Endometrium (tissue), 2 donors: Measurements from ENCODE around the gene MAP3K3.

Experiments used
- FAIRE-seq: peaks from 2 replicates; lab custom pipeline; 2012; peaks lifted over from hg19 to GRCh38; lab: Jason Lieb, UNC
- donor health status: control.
- donor health status: control.

Gene MAP3K3

DNA sequence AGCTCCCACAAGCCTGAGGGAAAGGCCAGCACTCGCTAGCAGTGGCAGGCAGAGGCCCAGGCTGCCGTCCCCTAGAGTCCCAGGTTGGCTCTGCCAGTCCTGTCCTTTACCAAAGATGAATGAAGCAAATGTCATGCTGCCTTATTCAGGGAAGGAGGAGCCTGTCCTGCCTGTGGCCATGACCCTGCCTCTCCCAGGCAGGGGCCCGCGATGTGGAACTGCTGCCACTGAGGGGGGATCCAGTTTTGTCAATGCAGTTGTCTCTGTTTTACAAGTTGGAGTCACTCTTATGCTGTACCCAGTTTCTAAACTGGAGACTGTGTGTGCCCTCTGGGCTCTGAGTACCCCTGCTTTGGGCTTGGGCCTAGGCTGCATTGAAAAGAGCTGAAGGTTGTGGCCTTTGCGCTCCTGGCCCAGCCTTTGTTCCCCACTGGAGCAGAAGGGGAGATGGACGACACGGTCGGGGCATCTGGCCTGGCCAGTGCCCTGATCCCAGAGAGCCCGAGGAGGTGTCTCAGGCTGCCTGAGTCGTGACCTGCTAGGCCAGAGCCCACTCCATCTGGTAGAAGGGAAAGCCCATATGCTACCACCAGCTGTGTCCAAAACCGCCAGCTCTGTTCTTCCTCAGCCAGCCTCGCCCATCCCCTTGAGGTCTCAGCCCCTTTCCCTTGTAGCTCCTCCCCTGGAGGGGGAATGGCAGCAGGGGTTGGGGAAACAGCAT, 72.2 kb downstream of the MAP3K3 start:
- no peak for FAIRE-seq

DNA sequence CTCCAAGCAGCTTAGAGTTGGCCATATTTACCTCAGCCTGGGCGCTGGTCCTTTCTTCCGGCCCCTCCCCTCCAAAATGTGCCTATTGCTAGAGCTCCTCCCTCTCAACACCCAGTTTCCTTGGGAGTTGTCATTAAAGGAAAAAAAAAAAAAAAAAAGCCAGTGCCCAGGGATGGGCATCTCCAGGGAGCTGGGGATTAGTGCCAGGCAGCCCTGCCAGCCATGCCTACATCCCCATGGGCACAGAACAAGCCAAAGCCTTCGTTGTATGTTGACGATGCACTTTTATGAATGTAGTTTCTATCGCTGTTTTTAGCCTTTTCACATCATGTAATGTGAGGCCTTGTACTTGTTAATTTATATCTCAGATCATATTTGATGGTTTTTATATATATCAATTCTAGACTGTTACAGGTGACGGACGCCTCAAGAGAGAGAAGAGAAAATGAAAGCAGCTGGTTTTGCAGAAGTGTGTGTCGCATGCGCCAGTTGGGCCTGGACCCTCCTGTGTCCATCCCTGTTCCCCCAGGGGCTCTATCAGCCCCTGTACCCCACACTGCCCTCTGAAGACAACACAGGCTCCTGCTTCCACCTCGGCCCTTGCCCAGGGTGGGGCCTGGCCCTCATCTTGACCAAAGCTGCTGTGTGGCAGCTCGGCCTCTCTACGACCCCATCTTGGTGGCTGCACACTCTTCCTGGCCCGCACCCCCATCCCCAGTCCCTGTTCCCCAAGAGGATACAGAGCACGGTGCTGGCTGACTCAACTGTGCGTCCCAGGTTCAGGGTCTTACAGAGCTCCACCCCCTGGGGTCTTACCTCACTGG, 72.9 kb downstream of the MAP3K3 start:
- FAIRE-seq = no peak

DNA sequence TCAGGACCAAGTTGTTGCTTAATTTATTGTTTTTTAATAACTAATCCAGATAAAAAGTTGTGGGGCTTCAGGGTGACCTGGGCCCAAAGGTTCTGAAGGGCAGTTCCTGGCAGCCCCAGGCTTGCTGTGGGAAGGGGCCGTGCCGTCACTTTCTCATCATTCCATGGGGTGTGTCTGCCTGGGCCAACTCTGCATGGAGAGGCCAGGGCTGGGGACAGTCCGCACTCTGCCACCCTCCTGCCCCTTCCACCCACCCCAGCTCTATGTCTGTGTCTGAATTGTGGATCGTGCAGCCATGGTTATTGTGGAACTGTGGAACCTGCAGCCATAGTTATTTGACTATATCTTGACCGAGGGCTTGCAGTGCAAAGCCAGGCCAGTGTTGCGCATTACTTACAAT, 73.7 kb downstream of the MAP3K3 start:
- FAIRE-seq = no peak

DNA sequence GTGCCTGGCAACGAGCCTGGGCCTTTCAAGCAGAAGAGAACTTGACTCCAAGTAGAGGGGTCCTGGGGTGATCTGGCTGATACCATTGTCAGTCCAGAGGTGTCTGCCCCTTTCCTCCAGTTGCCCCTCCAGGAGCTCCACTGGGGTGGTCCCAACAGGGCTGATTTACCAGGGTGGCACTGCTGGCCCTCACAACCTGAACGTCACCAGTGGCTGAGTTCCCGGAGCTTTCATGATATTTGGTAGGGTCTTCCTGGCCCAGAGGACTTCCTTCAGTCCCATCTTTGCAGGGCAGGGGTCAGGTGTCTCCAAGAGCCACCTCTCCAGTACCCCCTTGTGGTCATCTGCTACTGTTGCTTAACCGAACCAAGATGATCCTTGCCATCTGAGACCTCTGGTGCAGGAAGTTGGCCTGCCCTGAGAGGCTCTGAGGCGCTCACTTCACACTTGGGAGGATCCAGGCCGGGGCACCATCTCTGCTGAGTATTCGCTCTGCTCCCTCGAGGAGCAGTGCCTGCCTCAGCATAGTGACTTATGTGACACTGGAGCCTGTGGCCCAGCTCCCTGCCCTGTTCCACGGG, 74.3 kb downstream of the MAP3K3 start:
- FAIRE-seq = no peak

DNA sequence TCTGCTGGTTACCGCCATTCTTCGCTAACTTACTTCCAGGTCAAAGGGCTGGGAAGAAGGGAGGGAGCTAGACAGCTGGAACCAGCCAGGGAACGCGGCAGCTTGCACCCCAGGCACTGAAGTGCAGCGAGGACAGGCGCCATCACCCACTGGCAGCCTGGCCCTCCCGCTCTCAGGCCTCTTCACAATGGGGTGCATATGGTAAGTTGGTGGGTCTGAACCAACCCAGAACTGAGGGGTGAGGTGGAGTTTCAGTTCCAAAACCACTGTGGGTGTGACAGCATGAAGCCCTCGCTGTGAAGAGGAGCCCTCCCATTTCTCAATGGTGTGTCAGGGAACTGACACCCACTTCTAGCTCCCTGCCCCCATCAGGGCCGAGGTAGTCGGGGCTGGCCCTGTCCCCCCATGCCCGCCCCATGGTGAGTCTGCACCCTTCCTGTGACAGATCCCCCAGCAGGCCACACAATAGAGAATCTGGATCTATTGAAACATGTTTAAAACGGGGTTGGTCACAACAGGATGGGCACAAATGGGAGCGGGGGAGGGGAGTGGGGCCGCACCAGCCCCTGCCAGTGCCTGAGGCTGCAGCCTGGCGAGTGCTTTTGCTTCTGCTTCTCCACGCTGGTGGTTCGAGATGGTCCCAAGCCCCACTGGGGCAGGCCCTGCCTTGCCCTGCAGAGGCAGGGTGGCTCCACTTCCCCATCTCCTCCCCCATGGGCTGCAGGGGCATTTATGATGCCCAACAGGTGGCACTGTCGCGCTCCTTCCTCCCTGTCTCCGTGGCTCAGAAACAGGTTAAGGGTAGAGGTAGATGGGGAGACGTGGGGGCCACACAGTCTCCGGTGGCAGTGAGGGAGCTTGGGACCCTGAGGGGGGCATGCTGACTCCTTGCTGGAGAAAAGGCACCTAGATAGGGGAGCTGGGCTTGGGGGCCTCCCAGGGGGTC, 75.4 kb downstream of the MAP3K3 start:
- FAIRE-seq = no peak

DNA sequence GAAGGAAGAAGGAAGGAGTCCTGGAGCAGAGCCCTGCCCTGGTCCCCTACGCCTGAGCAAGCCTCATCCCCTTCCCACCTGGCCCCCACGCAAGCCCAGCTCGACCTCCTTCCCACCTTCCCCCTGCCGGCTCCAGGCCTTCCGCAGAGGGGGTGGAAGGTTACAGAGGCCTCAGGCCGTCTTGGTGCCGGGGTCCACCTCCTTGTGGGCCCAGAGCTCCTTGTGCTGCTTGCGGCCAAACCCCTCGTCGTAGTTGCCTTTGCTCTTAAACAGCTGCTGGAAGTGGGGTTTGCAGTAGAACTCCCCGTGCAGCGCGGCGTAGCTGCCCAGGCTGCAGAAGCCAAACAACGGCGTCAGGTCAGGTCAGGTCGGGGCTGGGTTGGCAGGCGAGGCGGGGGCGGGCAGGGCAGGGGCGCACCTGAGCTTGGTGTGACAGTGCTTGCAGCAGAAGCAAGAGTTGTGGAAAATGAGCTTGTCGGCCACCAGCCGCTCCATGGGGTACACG, 76.2 kb downstream of the MAP3K3 start:
- FAIRE-seq = no peak

DNA sequence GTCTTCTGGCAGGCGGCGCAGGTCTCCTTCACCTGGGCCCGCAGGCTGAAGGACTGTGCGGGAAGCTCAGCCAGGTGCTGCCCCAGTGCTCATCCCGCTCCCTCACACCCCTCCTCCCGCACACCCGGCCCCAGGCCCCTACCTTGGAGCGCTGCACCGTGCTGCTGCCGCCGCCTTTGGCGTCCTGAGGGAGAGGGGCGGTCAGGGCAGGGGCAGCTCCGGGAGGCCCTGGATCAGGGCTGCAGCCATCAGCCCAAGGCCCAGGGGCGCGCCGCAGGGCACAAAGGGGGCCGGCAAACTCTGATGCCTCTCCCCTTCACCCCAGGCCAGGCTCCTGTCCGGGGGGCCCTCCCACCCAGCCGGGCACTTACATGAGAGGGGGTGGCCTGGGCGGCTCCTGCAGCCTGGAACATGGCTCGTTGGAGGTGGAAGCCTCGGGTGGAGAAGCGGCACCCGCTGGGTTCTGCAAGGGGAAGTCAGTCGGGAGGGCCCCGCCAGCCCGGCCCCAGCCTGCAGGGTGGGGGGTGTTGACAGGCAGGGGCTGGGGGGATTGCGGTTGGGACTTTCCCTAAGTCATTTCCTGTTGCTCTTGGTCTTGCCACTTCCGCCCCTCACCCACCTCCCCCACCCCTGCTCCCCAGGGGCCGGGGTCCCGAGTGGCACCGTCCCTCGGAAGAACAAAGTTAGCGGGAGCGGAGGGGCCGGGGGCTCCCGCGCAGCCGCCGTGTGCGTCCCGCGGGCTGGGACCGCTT, 76.8 kb downstream of the MAP3K3 start:
- no peak for FAIRE-seq

DNA sequence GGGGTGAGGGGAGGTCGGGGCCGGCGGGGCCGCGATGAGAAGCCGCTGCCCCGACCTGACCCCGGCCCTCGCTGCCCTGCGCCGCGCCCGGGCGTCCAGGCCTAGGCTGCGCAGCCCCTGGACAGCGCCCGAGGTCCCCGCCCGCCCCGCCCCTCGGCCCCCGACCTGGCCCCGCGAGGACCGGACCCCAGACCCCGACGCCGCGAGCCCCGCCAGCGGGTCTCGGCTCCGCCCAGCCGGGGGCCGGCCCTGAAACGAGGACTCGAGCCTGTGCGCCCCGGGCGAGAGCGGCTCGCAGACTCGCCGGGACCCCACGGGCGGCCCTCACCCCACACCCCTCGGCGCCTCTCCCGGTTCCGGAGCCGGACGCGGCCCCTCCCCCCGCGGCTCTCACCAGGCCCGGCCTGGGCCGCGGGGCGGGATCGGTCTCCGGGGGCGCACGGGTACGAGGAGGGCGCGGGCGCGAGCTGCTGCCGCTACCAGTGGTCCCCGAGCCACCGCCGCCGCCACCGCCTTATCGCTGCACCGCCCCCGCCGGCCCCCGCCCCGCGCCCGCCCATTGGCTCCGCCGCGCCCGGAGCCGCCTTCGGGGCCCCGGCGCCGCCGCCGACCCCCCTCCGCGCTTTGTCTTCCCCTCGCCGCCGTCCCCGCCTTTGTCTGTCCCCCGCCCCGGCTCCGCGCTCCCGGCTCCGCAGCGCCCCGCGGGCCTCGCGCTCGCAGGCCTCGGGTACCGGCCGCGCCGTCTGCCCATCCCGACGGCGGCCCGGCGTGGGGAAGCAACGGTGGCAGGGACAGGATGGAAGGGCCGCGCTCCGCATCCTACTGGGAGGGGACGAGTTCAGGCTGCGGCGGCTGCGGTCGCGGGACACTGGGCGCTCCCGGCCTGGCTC, 77.7 kb downstream of the MAP3K3 start, which contains the start of gene LIMD2:
LIMD2 (minus strand) TSS at position 488 of the 890 bp plus-strand sequence. CDS start 827 bp downstream, outside the sequence.
- no peak for FAIRE-seq

DNA sequence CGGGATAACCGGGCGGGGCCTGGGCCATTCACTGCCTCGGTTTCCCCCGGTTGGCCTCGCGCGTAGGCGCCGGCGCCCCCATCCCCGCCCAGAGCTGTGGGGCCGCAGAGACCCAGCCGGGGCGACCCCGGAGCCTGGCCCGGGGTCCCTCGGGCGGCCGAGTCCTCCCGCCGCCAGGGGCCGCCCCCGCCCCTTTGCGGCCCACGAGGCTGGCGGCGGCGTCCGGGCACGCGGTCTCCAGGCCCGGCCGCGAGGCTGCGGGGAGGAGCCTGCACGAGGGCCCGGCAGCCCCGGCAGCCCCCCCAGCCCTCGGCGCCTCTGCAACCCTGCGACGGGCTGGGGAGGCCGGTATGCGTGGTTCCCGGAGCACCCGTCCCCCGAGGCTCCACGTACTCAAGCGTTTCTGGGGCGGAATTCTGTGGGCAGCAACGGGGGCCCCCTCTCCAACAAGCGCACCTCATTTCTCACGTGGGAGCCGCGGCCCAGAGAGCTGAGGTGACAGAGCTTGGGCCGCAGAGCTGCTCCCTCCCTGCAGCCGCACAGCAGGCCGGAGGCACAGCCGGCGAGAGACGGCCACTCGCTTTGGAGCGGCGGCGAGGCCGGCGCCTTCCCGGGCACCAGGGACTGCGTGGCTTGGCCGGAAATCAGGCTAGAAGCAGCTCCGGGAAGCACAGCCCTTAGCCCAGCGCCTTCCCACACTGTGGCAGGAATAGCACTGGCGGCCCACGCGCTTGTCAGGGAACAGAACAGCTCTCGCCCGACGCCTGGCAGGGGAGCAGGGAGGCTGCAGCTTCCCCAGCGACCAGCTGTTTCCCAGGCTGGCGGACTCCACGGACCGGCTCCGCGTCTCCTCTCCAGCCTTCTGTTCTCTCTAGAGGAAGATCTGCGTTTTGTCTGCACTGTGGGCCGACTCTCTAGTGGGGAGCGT, 78.6 kb downstream of the MAP3K3 start:
- FAIRE-seq = no peak

DNA sequence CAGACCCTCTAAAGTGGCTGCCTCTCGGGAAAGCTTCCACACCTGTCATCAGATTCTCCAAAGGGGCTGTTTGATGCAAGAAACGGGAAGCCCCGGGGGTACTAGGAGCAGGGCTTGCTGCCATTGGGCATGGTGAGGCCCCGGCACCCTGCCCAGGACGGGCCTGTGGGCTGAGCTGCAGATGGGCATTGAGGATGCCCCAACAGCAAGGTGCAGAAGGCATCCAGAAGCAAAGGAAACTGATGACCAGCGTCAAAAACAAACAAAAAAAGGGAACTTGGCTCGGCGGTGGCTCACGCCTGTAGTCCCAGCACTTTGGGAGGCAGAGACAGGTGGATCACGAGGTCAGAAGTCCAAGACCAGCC, 79.2 kb downstream of the MAP3K3 start:
- FAIRE-seq = no peak

DNA sequence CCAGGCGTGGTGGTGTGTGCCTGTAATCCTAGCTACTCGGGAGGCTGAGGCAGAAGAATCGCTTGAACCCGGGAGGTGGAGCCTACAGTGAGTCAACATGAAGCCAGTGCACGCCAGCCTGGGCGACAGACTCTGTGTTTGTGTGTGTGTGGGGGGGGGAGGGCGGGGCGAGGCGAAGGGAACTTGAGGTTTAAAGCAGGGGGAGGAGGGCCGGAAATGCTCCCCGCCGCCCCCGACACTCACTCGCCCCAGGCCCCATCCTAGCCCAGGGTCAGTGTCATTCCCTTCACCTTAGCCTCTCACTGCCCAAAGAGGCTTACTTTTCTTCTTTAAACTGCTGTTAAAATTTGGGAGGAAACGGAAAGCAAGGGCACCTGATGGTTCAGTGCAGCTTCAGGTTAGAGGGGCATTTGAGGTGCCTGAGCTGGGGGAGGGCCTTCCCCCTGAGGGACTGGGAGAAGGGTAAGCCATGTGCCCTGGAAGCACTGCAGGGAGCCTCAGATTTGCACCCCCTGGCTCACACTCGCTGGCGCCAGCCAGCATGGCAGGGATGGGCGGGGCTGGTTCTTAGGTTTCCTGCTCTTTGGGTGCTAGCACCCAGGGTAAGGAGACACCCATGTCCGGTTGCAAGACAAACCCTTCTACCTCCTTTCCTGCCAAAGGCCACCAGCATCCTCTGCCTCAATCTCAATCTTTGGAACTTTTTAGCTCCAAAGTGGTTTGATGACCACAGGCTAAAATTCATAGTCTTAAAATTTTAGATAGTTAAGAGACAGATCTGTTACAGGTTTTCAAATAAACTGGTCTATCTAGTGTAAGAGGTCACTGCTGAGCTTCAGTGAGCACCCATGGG, 79.9 kb downstream of the MAP3K3 start:
- FAIRE-seq = no peak

DNA sequence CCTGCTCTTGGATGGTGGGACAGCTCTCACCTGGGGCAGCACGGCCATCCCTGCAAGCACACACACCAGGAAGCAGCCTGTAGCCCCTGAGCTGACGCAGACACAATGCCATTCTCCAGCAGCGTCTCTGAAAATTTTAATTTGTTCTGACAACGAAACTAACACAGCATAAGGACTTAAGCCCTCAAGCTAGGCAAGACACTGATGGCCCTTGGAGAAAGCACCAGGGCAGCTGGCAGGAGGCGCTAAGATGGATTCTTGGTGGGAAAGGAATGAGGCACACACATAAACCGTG, 80.5 kb downstream of the MAP3K3 start:
- FAIRE-seq = no peak

DNA sequence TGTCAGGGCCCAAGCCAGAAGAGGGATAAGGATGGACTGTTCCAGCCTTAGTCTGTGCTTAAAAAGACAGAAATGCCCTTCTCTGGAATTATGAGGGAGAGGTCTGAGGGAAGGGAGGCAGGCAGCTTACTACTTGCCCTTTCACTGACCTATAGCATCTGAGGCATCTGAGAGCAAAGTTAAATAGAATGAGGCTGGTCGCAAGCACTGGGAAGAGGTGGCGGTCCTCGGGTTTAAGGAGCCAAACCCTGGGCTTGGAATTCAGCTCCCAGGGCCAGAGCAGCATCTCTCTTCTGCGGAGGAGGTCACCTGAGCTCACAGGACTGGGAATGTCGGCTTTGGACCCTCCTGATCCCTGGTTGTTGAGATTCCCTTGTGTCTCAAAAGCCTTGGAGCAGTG, 80.8 kb downstream of the MAP3K3 start:
- no peak for FAIRE-seq

DNA sequence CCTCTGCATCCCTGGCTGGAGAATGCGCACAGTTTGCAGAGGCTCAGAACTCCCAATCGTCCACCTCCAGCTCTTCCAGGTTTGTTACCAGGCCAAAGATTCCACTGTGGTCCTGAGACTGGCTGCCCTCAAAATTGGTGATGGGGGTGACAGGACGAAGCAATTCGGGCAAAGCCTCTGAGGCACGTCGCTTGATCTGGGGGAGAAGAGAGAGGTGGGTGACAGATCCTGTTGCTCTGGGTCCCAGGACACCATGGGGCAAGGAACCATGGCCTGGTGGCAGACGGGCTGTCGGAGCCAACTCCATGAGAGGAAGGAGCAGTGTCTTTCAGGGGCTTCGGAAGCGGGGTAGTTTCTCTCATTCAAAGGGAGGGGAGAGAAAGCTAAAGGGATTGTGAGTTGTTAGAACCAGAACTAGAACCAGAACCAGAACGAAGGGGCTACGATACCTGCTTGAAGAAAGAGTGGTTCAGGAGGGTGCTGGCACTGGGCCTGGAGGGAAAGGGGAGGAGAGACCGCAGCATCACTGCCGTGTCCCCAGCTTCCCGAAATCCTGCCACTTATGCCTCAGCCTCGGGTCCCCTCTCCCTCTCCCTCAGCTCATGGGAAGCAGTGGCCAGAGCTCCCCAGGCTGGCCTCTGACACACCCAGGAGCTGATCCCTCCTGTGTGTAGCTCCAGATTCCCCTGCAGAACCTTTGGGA, 81.5 kb downstream of the MAP3K3 start:
- no peak for FAIRE-seq

DNA sequence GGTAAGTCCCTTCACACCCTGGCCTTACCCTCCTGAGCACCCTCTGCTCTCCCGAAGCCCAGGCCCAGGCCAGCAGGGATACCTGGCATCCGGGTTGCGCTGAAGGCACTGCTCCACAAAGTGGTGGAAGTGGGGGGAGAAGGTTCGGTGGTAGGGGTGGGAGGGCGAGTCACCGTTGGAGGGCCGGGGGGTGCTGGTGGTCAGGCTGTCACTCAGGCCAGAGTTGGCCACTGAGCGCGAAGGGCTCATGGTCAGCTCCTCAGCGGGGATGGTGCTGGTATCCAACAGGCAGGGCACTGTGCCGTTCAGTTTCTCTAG, 82.0 kb downstream of the MAP3K3 start:
- no peak for FAIRE-seq

DNA sequence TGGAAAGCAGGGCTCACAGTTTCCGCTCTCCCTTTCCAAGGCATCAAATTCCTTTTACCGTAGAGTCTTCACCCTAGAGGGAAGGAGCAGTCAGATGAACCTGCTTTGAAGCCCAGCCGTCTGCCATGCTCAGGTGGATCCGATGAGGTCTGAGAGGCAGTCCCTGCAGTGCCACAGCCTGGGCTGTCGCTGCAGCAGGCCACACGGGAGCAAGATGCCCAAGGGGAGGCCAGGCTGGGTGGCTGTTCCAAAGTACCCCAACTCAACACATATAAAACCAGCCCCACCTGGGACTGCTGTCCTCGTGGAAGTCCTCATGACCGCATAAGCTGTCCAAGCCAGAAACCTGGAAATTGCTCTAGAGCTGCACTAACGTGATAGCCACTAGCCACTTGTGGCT, 82.6 kb downstream of the MAP3K3 start:
- FAIRE-seq = no peak

DNA sequence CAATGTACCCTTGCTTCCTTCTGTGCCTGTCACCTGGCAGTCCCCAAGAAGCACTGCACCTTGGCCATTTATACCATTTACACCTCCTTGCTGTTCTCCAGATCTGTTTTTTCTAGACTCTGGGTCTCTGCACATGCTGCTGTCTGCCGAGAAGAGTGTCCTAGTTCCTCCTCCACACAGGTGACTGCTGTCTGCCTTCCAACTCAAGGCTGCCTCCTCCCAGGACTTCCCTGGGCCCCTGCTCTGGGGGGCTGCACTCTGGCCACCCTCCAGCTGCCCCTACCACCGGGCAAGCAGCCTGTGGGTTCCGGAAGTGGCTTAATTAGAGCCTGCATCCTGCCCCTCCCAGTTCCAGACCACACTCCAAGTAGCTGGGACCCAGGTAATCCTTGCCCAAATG, 83.4 kb downstream of the MAP3K3 start:
- FAIRE-seq = no peak
